HG03108 (cell line): ENCODE data around the gene SLC66A1.
A peak's percentile ranks its signal among the peaks of the same experiment; 100 is the strongest.
"Not testable (repeated sequence)": the region's sequence is repeated elsewhere in the genome, so short reads cannot be mapped to it uniquely, and the experiment has no call there.

ENCODE experiments used
- ATAC-seq: cut with Tn5 transposase; IDR thresholded peaks from one replicate; pipeline ENCODE4 v1.9.1; 2021; ENCODE audit warnings: moderate library complexity; ENCODE audit not compliant: unreplicated experiment

Gene SLC66A1

GRCh38 chr1:19311931-19312781 is at the start of gene SLC66A1, which contains the start of gene AKR7A2:
SLC66A1 (plus strand) TSS chr1:19312326; CDS start chr1:19317678, 5,352 bp downstream.
AKR7A2 (minus strand) TSS chr1:19312144; CDS start chr1:19312124, 20 bp downstream.
- peak; percentile 71 for ATAC-seq

GRCh38 chr1:19262744-19263143 is 49.4 kb upstream of the SLC66A1 start:
- ATAC-seq, result no peak

- no peak for ATAC-seq
These were observed 43.7 kb upstream of the SLC66A1 start for GRCh38 chr1:19268445-19268844.

GRCh38 chr1:19269427-19270342 is 42.4 kb upstream of the SLC66A1 start:
- ATAC-seq, result not testable (repeated sequence)

GRCh38 chr1:19270343-19270730 is 41.8 kb upstream of the SLC66A1 start:
- not testable (repeated sequence) for ATAC-seq

GRCh38 chr1:19272064-19272463 is 40.1 kb upstream of the SLC66A1 start:
- ATAC-seq, result no peak

GRCh38 chr1:19273106-19273843 is 38.9 kb upstream of the SLC66A1 start:
- ATAC-seq, result no peak

GRCh38 chr1:19273844-19274531 is 38.1 kb upstream of the SLC66A1 start:
- ATAC-seq, result not testable (repeated sequence)

GRCh38 chr1:19274636-19275035 is 37.5 kb upstream of the SLC66A1 start:
- no peak for ATAC-seq

GRCh38 chr1:19283891-19284290 is 28.2 kb upstream of the SLC66A1 start:
- ATAC-seq, result no peak

- no peak for ATAC-seq
These were observed 27.2 kb upstream of the SLC66A1 start for GRCh38 chr1:19284881-19285280.

- ATAC-seq, result not testable (repeated sequence)
These were observed 26.8 kb upstream of the SLC66A1 start for GRCh38 chr1:19285366-19285765.

GRCh38 chr1:19285807-19286206 is 26.3 kb upstream of the SLC66A1 start:
- not testable (repeated sequence) for ATAC-seq

GRCh38 chr1:19287436-19288185 is 24.5 kb upstream of the SLC66A1 start:
- ATAC-seq, result no peak

- not testable (repeated sequence) for ATAC-seq
These were observed 23.5 kb upstream of the SLC66A1 start, which contains the start of gene AKR7A3 for GRCh38 chr1:19288324-19289241. AKR7A3 (minus strand) TSS chr1:19288770; CDS start chr1:19288709, 61 bp downstream.

GRCh38 chr1:19289244-19289643 is 22.9 kb upstream of the SLC66A1 start:
- no peak for ATAC-seq

GRCh38 chr1:19294638-19295037 is 17.5 kb upstream of the SLC66A1 start:
- ATAC-seq, result no peak

GRCh38 chr1:19300211-19300610 is 11.9 kb upstream of the SLC66A1 start:
- ATAC-seq, result no peak
